ENCODE results near the gene SLC12A7.
"Not testable (repeated sequence)": the region's sequence is repeated elsewhere in the genome, so short reads cannot be mapped to it uniquely, and the experiment has no call there.

SLC12A7 gene

GRCh38 chr5:1094670-1095190, 17.1 kb downstream of the SLC12A7 start:
- no peak for DNase-seq

- DNase-seq: no peak
Observed at GRCh38 chr5:1093361-1093760, 18.5 kb downstream of the SLC12A7 start.

GRCh38 chr5:1092122-1092521, 19.7 kb downstream of the SLC12A7 start:
- no peak for DNase-seq

- DNase-seq: no peak
Observed at GRCh38 chr5:1091632-1092031, 20.2 kb downstream of the SLC12A7 start.

GRCh38 chr5:1090538-1090937, 21.3 kb downstream of the SLC12A7 start:
- DNase-seq: no peak

- no peak for DNase-seq
Observed at GRCh38 chr5:1089621-1090040, 22.2 kb downstream of the SLC12A7 start.

GRCh38 chr5:1089146-1089545, 22.7 kb downstream of the SLC12A7 start:
- no peak for DNase-seq

- no peak for DNase-seq
Observed at GRCh38 chr5:1088726-1089125, 23.1 kb downstream of the SLC12A7 start.

GRCh38 chr5:1088031-1088430, 23.8 kb downstream of the SLC12A7 start:
- no peak for DNase-seq

- DNase-seq: no peak
Observed at GRCh38 chr5:1087428-1087827, 24.4 kb downstream of the SLC12A7 start.

GRCh38 chr5:1086871-1087270, 25.0 kb downstream of the SLC12A7 start:
- no peak for DNase-seq

- DNase-seq: no peak
Observed at GRCh38 chr5:1086137-1086536, 25.7 kb downstream of the SLC12A7 start.

GRCh38 chr5:1085391-1085790, 26.5 kb downstream of the SLC12A7 start:
- DNase-seq: no peak

GRCh38 chr5:1083823-1084605, 27.8 kb downstream of the SLC12A7 start:
- DNase-seq: no peak

- DNase-seq: not testable (repeated sequence)
Observed at GRCh38 chr5:1083026-1083425, 28.8 kb downstream of the SLC12A7 start.

- no peak for DNase-seq
Observed at GRCh38 chr5:1081519-1081918, 30.3 kb downstream of the SLC12A7 start.

GRCh38 chr5:1080432-1080831, 31.4 kb downstream of the SLC12A7 start:
- no peak for DNase-seq

- DNase-seq: no peak
Observed at GRCh38 chr5:1079961-1080360, 31.9 kb downstream of the SLC12A7 start.

GRCh38 chr5:1079486-1079885, 32.4 kb downstream of the SLC12A7 start:
- DNase-seq: no peak

- no peak for DNase-seq
Observed at GRCh38 chr5:1078851-1079250, 33.0 kb downstream of the SLC12A7 start.

- DNase-seq: no peak
Observed at GRCh38 chr5:1078206-1078605, 33.7 kb downstream of the SLC12A7 start.

GRCh38 chr5:1077491-1078020, 34.3 kb downstream of the SLC12A7 start:
- DNase-seq: no peak

GRCh38 chr5:1077026-1077425, 34.8 kb downstream of the SLC12A7 start:
- no peak for DNase-seq

- no peak for DNase-seq
Observed at GRCh38 chr5:1076406-1076805, 35.5 kb downstream of the SLC12A7 start.

GRCh38 chr5:1075931-1076330, 35.9 kb downstream of the SLC12A7 start:
- no peak for DNase-seq
